ENCODE measurements around the gene ATG4D.

Gene ATG4D

DNA sequence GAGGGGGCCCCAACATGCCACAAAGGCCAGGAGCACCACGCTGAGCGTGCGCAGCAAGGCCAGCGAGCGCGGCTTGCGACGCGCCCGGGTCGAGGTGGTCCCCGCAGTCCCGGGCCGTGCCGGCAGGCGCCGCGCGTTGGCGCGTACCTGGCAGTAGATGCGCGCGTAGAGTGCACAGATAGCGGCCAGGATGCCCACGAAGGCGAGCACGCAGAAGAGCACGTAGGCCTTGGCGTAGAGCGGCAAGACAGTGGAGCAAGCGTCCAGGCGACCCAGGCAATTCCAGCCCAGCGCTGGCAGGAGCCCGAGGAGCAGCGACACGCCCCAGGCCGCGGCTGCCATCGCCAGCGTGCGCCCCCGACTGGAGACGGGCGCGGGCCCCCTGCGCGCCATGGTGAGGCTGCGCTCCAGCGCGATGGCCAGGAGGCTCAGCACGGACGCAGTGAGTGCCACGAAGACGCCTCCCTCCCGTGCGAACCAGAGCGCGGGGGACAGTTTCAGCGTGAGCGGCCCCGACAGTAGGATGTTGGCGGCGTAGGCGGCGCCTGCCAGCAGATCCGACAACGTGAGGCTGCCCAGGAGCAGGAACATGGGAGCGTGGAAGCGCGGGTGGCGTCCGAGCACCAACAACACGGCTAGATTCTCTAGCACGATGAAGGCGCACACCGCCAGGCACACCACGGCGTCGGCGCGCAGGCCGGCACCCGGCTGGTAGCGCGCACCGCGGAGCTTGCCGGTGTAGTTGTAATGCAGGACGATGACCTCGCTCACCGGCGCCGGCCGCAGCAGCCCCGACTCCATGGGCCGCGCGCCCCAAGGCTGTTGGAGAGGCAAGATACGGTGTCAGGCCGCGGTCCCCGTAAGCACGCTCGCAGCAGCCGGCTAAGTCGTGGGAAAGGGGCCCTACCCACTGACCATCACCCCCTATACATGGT lies 29.2 kb upstream of the ATG4D start:
- H3K36me3 ChIP-seq (ENCODE audit: insufficient read depth, low read length): no peaks in the 10 kb centered on the region
- no peak overlapping the region for H3K4me3 ChIP-seq (ENCODE audit: low read length)
- H2AFZ ChIP-seq (ENCODE audit: low read depth, low read length): no peak overlapping the region
- H3K9me3 ChIP-seq (ENCODE audit: low read length): no peaks in the 10 kb centered on the region
- H3K27me3 ChIP-seq (ENCODE audit: insufficient read depth, low read length): peaks cover 71% of the 10 kb centered on the region
- H3K4me1 ChIP-seq (ENCODE audit: insufficient read depth, low read length): peaks cover 6% of the 10 kb centered on the region

DNA sequence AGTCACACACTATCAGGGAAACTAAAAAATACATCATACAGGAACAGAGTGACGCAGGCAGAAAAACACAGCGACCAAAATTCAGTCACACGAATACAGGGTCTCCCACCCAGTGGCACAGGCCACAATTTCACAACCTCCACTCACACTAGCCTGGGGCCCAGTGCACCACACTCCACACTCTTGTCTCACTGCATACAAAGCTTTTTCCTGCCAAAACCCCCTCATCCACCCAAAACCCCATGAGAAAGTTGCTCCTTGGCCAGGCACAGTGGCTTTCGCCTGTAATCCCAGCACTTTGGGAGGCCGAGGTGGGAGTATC lies 27.7 kb upstream of the ATG4D start:
- H3K4me1 ChIP-seq (ENCODE audit: insufficient read depth, low read length): peaks cover 6% of the 10 kb centered on the region
- no peak overlapping the region for H2AFZ ChIP-seq (ENCODE audit: low read depth, low read length)
- H3K36me3 ChIP-seq (ENCODE audit: insufficient read depth, low read length): no peaks in the 10 kb centered on the region
- H3K27me3 ChIP-seq (ENCODE audit: insufficient read depth, low read length): peaks cover 80% of the 10 kb centered on the region
- no peak overlapping the region for H3K4me3 ChIP-seq (ENCODE audit: low read length)
- H3K9me3 ChIP-seq (ENCODE audit: low read length): no peaks in the 10 kb centered on the region

DNA sequence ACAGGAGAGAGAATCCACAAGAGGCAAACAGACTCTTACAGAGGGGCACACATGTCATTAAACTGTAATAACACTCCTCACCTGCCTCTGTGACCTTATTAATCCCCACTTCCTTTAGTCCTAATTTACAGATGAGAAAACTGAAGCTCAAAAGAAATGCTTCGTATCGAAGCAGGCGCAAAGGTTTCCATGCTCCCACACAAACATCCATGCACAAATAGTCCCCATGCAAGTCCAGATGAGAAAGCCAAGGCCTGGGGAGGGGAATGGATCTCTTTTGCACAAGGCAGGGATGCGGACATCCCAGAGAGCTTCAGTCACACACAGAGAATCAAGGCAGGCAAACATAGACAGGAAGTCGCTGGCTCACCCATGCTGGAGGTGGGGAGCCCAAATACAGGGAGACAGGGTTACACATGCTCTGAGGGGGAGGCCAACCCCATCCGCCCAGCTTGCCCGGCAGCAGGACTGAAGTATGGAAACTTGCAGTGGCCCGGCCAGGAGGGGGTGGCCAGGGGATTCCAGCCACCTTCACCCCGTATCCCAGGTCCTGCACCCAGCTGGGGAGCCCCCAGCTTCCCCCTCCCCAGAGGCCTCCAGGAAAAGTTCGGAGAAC lies 26.9 kb upstream of the ATG4D start:
- H3K4me1 ChIP-seq (ENCODE audit: insufficient read depth, low read length): peaks cover 6% of the 10 kb centered on the region
- no peak overlapping the region for H3K4me3 ChIP-seq (ENCODE audit: low read length)
- H3K9me3 ChIP-seq (ENCODE audit: low read length): no peaks in the 10 kb centered on the region
- no peak overlapping the region for H2AFZ ChIP-seq (ENCODE audit: low read depth, low read length)
- no peaks in the 10 kb centered on the region for H3K36me3 ChIP-seq (ENCODE audit: insufficient read depth, low read length)
- H3K27me3 ChIP-seq (ENCODE audit: insufficient read depth, low read length): peaks cover 83% of the 10 kb centered on the region

- Histone ChIP-seq H3K9me3 (ENCODE audit: low read length) (no peaks in the 10 kb centered on the region), H3K27me3 (ENCODE audit: insufficient read depth, low read length) (peaks cover 85% of the 10 kb centered on the region), H3K36me3 (ENCODE audit: insufficient read depth, low read length) (no peaks in the 10 kb centered on the region), H3K4me3 (ENCODE audit: low read length) (no peak within 1 kb of the TSS), H3K4me1 (ENCODE audit: insufficient read depth, low read length) (peaks cover 6% of the 10 kb centered on the region), H2AFZ (ENCODE audit: low read depth, low read length) (no peak within 1 kb of the TSS)
These were observed 26.3 kb upstream of the ATG4D start, which contains the start of gene S1PR5 for GRCh38 chr19:10517361-10517759. TSS of gene S1PR5 (minus strand) at chr19:10517447. CDS start at chr19:10515011, 2,436 bp downstream.

- Histone ChIP-seq H3K27me3 (ENCODE audit: insufficient read depth, low read length) (peaks cover 81% of the 10 kb centered on the region), H3K36me3 (ENCODE audit: insufficient read depth, low read length) (no peaks in the 10 kb centered on the region), H2AFZ (ENCODE audit: low read depth, low read length) (no peak overlapping the region), H3K4me3 (ENCODE audit: low read length) (no peak overlapping the region), H3K9me3 (ENCODE audit: low read length) (no peaks in the 10 kb centered on the region), H3K4me1 (ENCODE audit: insufficient read depth, low read length) (peaks cover 6% of the 10 kb centered on the region)
These were observed 25.8 kb upstream of the ATG4D start for GRCh38 chr19:10517760-10518443.

GRCh38 chr19:10518444-10519361 lies 25.0 kb upstream of the ATG4D start:
- H3K9me3 ChIP-seq (ENCODE audit: low read length): no peaks in the 10 kb centered on the region
- H3K27me3 ChIP-seq (ENCODE audit: insufficient read depth, low read length): peaks cover 76% of the 10 kb centered on the region
- no peak overlapping the region for H3K4me3 ChIP-seq (ENCODE audit: low read length)
- H2AFZ ChIP-seq (ENCODE audit: low read depth, low read length): no peak overlapping the region
- no peaks in the 10 kb centered on the region for H3K36me3 ChIP-seq (ENCODE audit: insufficient read depth, low read length)
- H3K4me1 ChIP-seq (ENCODE audit: insufficient read depth, low read length): peaks cover 6% of the 10 kb centered on the region

GRCh38 chr19:10519421-10519820 lies 24.3 kb upstream of the ATG4D start:
- peaks cover 6% of the 10 kb centered on the region for H3K4me1 ChIP-seq (ENCODE audit: insufficient read depth, low read length)
- no peaks in the 10 kb centered on the region for H3K9me3 ChIP-seq (ENCODE audit: low read length)
- H3K4me3 ChIP-seq (ENCODE audit: low read length): no peak overlapping the region
- H2AFZ ChIP-seq (ENCODE audit: low read depth, low read length): no peak overlapping the region
- peaks cover 76% of the 10 kb centered on the region for H3K27me3 ChIP-seq (ENCODE audit: insufficient read depth, low read length)
- H3K36me3 ChIP-seq (ENCODE audit: insufficient read depth, low read length): no peaks in the 10 kb centered on the region

GRCh38 chr19:10520652-10521318 lies 22.9 kb upstream of the ATG4D start:
- H3K27me3 ChIP-seq (ENCODE audit: insufficient read depth, low read length): peaks cover 62% of the 10 kb centered on the region
- peaks cover 6% of the 10 kb centered on the region for H3K4me1 ChIP-seq (ENCODE audit: insufficient read depth, low read length)
- H3K36me3 ChIP-seq (ENCODE audit: insufficient read depth, low read length): no peaks in the 10 kb centered on the region
- H3K9me3 ChIP-seq (ENCODE audit: low read length): no peaks in the 10 kb centered on the region
- no peak overlapping the region for H3K4me3 ChIP-seq (ENCODE audit: low read length)
- no peak overlapping the region for H2AFZ ChIP-seq (ENCODE audit: low read depth, low read length)

DNA sequence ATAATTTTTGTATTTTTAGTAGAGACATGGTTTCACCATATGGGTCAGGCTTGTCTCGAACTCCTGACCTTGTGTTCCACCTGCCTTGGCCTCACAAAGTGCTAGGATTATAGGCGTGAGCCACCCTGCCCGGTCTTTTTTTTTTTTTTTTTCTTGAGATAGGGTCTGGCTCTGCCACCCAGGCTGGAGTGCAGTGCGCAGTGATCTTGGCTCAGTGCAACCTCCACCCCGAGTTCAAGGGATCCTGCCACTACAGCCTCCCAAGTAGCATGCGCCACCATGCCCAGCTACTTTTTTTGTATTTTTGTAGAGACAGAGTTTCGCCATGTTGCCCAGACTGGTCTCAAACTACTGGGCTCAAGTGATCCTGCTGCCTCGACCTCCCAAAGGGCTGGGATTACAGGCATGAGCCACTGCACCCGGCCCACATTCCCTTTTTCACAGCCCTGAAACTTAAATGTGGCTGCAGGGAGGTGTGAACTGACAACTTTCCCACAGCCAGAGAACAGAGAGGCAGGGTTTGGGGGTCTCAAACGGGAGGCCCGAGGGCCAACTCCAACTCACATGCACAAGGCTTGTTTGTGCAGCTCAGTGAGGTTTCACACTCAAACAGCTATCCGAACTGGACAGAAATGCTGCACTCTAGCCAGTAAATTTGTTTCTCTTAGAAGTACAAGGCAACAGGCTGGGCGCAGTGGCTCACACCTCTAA lies 22.1 kb upstream of the ATG4D start:
- Histone ChIP-seq H3K4me1 (ENCODE audit: insufficient read depth, low read length) (peaks cover 6% of the 10 kb centered on the region), H3K4me3 (ENCODE audit: low read length) (no peak overlapping the region), H3K36me3 (ENCODE audit: insufficient read depth, low read length) (no peaks in the 10 kb centered on the region), H2AFZ (ENCODE audit: low read depth, low read length) (no peak overlapping the region), H3K27me3 (ENCODE audit: insufficient read depth, low read length) (peaks cover 55% of the 10 kb centered on the region), H3K9me3 (ENCODE audit: low read length) (no peaks in the 10 kb centered on the region)

DNA sequence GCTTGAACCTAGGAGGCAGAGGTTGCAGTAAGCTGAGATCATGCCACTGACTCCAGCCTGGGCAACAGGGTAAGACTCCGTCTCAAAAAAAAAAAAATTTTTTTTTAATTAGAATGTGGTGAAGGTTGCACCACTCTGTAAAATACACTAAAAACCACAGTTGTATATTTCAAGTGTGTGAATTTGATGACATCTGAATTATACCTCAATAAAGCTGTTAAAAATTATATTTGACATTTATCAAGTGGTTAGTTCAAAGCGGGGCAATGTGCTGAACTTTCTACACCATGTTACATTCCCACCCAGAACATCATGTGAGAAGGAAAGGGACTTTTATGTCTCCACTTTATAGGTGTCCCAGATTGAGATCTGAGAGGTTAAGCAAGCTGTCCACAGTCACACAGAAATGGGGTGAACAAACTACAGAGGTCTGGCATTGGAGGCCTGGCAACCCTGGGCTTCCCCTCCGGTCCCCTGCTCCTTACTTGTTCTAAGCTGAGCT lies 20.5 kb upstream of the ATG4D start:
- H3K27me3 ChIP-seq (ENCODE audit: insufficient read depth, low read length): peaks cover 40% of the 10 kb centered on the region
- H3K36me3 ChIP-seq (ENCODE audit: insufficient read depth, low read length): no peaks in the 10 kb centered on the region
- no peaks in the 10 kb centered on the region for H3K4me1 ChIP-seq (ENCODE audit: insufficient read depth, low read length)
- H2AFZ ChIP-seq (ENCODE audit: low read depth, low read length): no peak overlapping the region
- no peak overlapping the region for H3K4me3 ChIP-seq (ENCODE audit: low read length)
- no peaks in the 10 kb centered on the region for H3K9me3 ChIP-seq (ENCODE audit: low read length)

- H3K4me1 ChIP-seq (ENCODE audit: insufficient read depth, low read length): no peaks in the 10 kb centered on the region
These were observed 18.1 kb upstream of the ATG4D start for GRCh38 chr19:10525636-10526035.

More at GRCh38 chr19:10525636-10526035, 18.1 kb upstream of the ATG4D start:
- Histone ChIP-seq H3K36me3 (ENCODE audit: insufficient read depth, low read length) (no peaks in the 10 kb centered on the region), H3K9me3 (ENCODE audit: low read length) (no peaks in the 10 kb centered on the region), H2AFZ (ENCODE audit: low read depth, low read length) (no peak overlapping the region), H3K4me3 (ENCODE audit: low read length) (no peak overlapping the region), H3K27me3 (ENCODE audit: insufficient read depth, low read length) (peaks cover 19% of the 10 kb centered on the region)
